Mesenchymal stem cell (in vitro differentiated cells and primary cell): ENCODE data around the gene SULF2.

Experiments used
- DNase-seq: peaks from one replicate; pipeline ENCODE4 v3.0.0-alpha.2; 2013
- H2AFZ ChIP-seq: one replicate; pipeline ENCODE4 v1.6.1; 2013; ENCODE audit warnings: low read depth, mild to moderate bottlenecking, control low read depth, inconsistent platforms, low read length, moderate library complexity
- H2AK5ac ChIP-seq: 2 replicates; pipeline ENCODE4 v1.6.1; 2013; ENCODE audit warnings: low read length, moderate library complexity, mild to moderate bottlenecking, inconsistent platforms; ENCODE audit not compliant: severe bottlenecking
- H2BK120ac ChIP-seq: one replicate; pipeline ENCODE4 v1.6.1; 2013; ENCODE audit warnings: low read depth, mild to moderate bottlenecking, inconsistent platforms, low read length, moderate library complexity
- H2BK12ac ChIP-seq, 2 experiments: one replicate each; pipeline ENCODE4 v1.6.1; 2013; ENCODE audit warnings: inconsistent platforms in 2 of 2, low read length in 2 of 2, mild to moderate bottlenecking in 2 of 2, moderate library complexity in 2 of 2, control low read depth in 1 of 2
- H2BK15ac ChIP-seq: one replicate; pipeline ENCODE4 v1.6.1; 2013; ENCODE audit warnings: mild to moderate bottlenecking, low read depth, inconsistent platforms; ENCODE audit not compliant: poor library complexity, severe bottlenecking
- H2BK5ac ChIP-seq: 2 replicates; pipeline ENCODE4 v1.6.1; 2013; ENCODE audit warnings: low read depth, mild to moderate bottlenecking, low read length, control low read depth, inconsistent platforms; ENCODE audit not compliant: poor library complexity, severe bottlenecking
- H3K14ac ChIP-seq, 2 experiments: one replicate each; pipeline ENCODE4 v1.6.1; 2013; ENCODE audit warnings: inconsistent platforms in 2 of 2, low read length in 2 of 2, control low read depth in 1 of 2, mild to moderate bottlenecking in 1 of 2, moderate library complexity in 1 of 2
- H3K18ac ChIP-seq, 2 experiments: one replicate each; pipeline ENCODE4 v1.6.1; 2013; ENCODE audit warnings: inconsistent platforms in 2 of 2, low read length in 2 of 2, control low read depth in 1 of 2, low read depth in 1 of 2, mild to moderate bottlenecking in 1 of 2
- H3K23ac ChIP-seq, 2 experiments: one replicate each; pipeline ENCODE4 v1.6.1; 2013; ENCODE audit warnings: inconsistent platforms in 2 of 2, low read length in 2 of 2, mild to moderate bottlenecking in 2 of 2, moderate library complexity in 2 of 2, control low read depth in 1 of 2
- H3K27ac ChIP-seq: 2 replicates; pipeline ENCODE4 v1.5.1; 2013; ENCODE audit warnings: mild to moderate bottlenecking, moderate library complexity, low read length, control low read depth, inconsistent platforms; ENCODE audit not compliant: poor library complexity, severe bottlenecking
- H3K27me3 ChIP-seq, 2 experiments: 2 replicates each; pipeline versions ENCODE4 v1.6.1 to v1.7.0; 2013; ENCODE audit warnings: low read length in 2 of 2, mild to moderate bottlenecking in 2 of 2, moderate library complexity in 2 of 2, control low read depth in 1 of 2, inconsistent platforms in 1 of 2; ENCODE audit not compliant: control insufficient read depth in 1 of 2, insufficient read depth in 1 of 2
- H3K36me3 ChIP-seq, 2 experiments: 2 replicates each; pipeline versions ENCODE4 v1.6.1 to v1.7.0; 2013; ENCODE audit warnings: low read length in 2 of 2, control low read depth in 1 of 2, inconsistent platforms in 1 of 2, low read depth in 1 of 2, mild to moderate bottlenecking in 1 of 2; ENCODE audit not compliant: insufficient read depth in 2 of 2, control insufficient read depth in 1 of 2
- H3K4ac ChIP-seq, 2 experiments: one replicate each; pipeline ENCODE4 v1.6.1; 2013; ENCODE audit warnings: inconsistent platforms in 2 of 2, low read length in 2 of 2, mild to moderate bottlenecking in 2 of 2, moderate library complexity in 2 of 2, control low read depth in 1 of 2, low read depth in 1 of 2
- H3K4me1 ChIP-seq: 2 replicates; pipeline ENCODE4 v1.6.1; 2013; ENCODE audit warnings: low read depth, low read length, control low read depth; ENCODE audit not compliant: control insufficient read depth, insufficient read depth
- H3K4me2 ChIP-seq: 2 replicates; pipeline ENCODE4 v1.6.1; 2013; ENCODE audit warnings: low read length, mild to moderate bottlenecking, inconsistent platforms; ENCODE audit not compliant: poor library complexity, severe bottlenecking
- H3K4me3 ChIP-seq, 2 experiments: 2 replicates each; pipeline versions ENCODE4 v1.5.1 to v1.7.0; 2013; ENCODE audit warnings: low read length in 2 of 2, mild to moderate bottlenecking in 2 of 2, control low read depth in 1 of 2, low read depth in 1 of 2; ENCODE audit not compliant: insufficient read depth in 1 of 2
- H3K79me1 ChIP-seq: replicated peaks from 2 replicates; pipeline ENCODE4 v1.6.1; 2013; ENCODE audit warnings: mild to moderate bottlenecking, control low read depth, low read length, inconsistent platforms; ENCODE audit not compliant: poor library complexity, severe bottlenecking
- H3K9ac ChIP-seq: 2 replicates; pipeline ENCODE4 v1.7.0; 2013; ENCODE audit warnings: mild to moderate bottlenecking, low read length, moderate library complexity
- H3K9me3 ChIP-seq: 2 replicates; pipeline ENCODE4 v1.7.0; 2013; ENCODE audit warnings: mild to moderate bottlenecking, low read length; ENCODE audit not compliant: control insufficient read depth
- H4K8ac ChIP-seq: one replicate; pipeline ENCODE4 v1.6.1; 2013; ENCODE audit warnings: inconsistent platforms, mild to moderate bottlenecking, low read length, moderate library complexity
- H4K91ac ChIP-seq: one replicate; pipeline ENCODE4 v1.6.1; 2013; ENCODE audit warnings: mild to moderate bottlenecking, low read length, inconsistent platforms
- WGBS: methylation state at CpG from one replicate; pipeline ENCODE4 v1.1.7; 2013; ENCODE audit warnings: mixed read lengths; 5-methylcytosine and 5-hydroxymethylcytosine counted together

Gene SULF2

GRCh38 chr20:47689731-47690130 is 95.5 kb downstream of the SULF2 start:
- Histone ChIP-seq H3K4ac (no peak overlapping the region), H4K91ac (no peak overlapping the region), H2BK120ac (no peak overlapping the region), H3K27ac (no peak overlapping the region), H2AFZ (no peak overlapping the region), H3K36me3 (peaks cover 0 to 25% of the 10 kb centered on the region in 2 experiments), H3K79me1 (no peaks in the 10 kb centered on the region), H3K23ac (no peak overlapping the region), H2BK12ac (no peak overlapping the region), H2BK15ac (no peak overlapping the region), H3K27me3 (no peaks in the 10 kb centered on the region), H3K4me1 (peaks cover 20% of the 10 kb centered on the region), H3K9me3 (peaks cover 34% of the 10 kb centered on the region), H3K14ac (no peak overlapping the region), H3K4me3 (no peak overlapping the region), H2BK5ac (no peak overlapping the region), H3K9ac (no peak overlapping the region), H4K8ac (no peak overlapping the region), H3K18ac (no peak overlapping the region), H3K4me2 (no peak overlapping the region), H2AK5ac (no peak overlapping the region)
- WGBS, result 80% methylated on average over 1 of the region's 1 CpG
- DNase-seq, result no peak

- Histone ChIP-seq H4K91ac (no peak overlapping the region), H2BK120ac (no peak overlapping the region), H3K4me3 (no peak overlapping the region), H2BK15ac (no peak overlapping the region), H2BK12ac (no peak overlapping the region), H3K36me3 (peaks cover 0 to 23% of the 10 kb centered on the region in 2 experiments), H2AFZ (no peak overlapping the region), H3K79me1 (no peaks in the 10 kb centered on the region), H3K4ac (no peak overlapping the region), H3K23ac (no peak overlapping the region), H2BK5ac (no peak overlapping the region), H2AK5ac (peak overlapping the region; percentile 38), H3K14ac (peak overlapping the region in 1 of 2 experiments; percentile 46), H3K4me2 (no peak overlapping the region), H3K27ac (no peak overlapping the region), H3K18ac (no peak overlapping the region), H3K9ac (no peak overlapping the region), H3K27me3 (no peaks in the 10 kb centered on the region), H4K8ac (peak overlapping the region; percentile 29), H3K4me1 (peaks cover 20% of the 10 kb centered on the region), H3K9me3 (peaks cover 34% of the 10 kb centered on the region)
- no peak for DNase-seq
- WGBS, result 88% methylated on average over 18 of the region's 18 CpGs
These were observed 96.6 kb downstream of the SULF2 start for GRCh38 chr20:47688385-47689381.

- Histone ChIP-seq H3K4me2 (no peak overlapping the region), H3K27me3 (no peaks in the 10 kb centered on the region), H3K14ac (no peak overlapping the region), H2BK12ac (no peak overlapping the region), H3K79me1 (no peaks in the 10 kb centered on the region), H4K91ac (no peak overlapping the region), H2BK120ac (no peak overlapping the region), H3K4me3 (no peak overlapping the region), H3K4ac (no peak overlapping the region), H3K9ac (peak overlapping the region; percentile 32), H3K18ac (no peak overlapping the region), H3K9me3 (peaks cover 24% of the 10 kb centered on the region), H2AFZ (no peak overlapping the region), H2BK5ac (no peak overlapping the region), H3K27ac (peak overlapping the region; percentile 12), H2AK5ac (no peak overlapping the region), H3K23ac (no peak overlapping the region), H3K36me3 (peaks cover 0 to 35% of the 10 kb centered on the region in 2 experiments), H4K8ac (no peak overlapping the region), H2BK15ac (no peak overlapping the region), H3K4me1 (peaks cover 20% of the 10 kb centered on the region)
- WGBS, result 95% methylated on average over 20 of the region's 20 CpGs
- no peak for DNase-seq
These were observed 97.9 kb downstream of the SULF2 start for GRCh38 chr20:47687095-47687987.

GRCh38 chr20:47686545-47686944 is 98.7 kb downstream of the SULF2 start:
- DNase-seq, result peak; percentile 55
- H3K4me2 ChIP-seq, result peak overlapping the region; percentile 37
- no peak overlapping the region for H2AFZ ChIP-seq
- H3K4me3 ChIP-seq, result no peak overlapping the region
- H3K79me1 ChIP-seq, result no peaks in the 10 kb centered on the region
- H3K27me3 ChIP-seq, result no peaks in the 10 kb centered on the region
- no peak overlapping the region for H3K14ac ChIP-seq
- peak overlapping the region; percentile 21 for H3K27ac ChIP-seq
- H4K91ac ChIP-seq, result no peak overlapping the region
- no peak overlapping the region for H3K23ac ChIP-seq
- peaks cover 18% of the 10 kb centered on the region for H3K9me3 ChIP-seq
- H3K4me1 ChIP-seq, result peaks cover 20% of the 10 kb centered on the region
- no peak overlapping the region for H2BK12ac ChIP-seq
- H2AK5ac ChIP-seq, result no peak overlapping the region
- H3K18ac ChIP-seq, result no peak overlapping the region
- no peak overlapping the region for H2BK15ac ChIP-seq
- peak overlapping the region; percentile 60 for H3K9ac ChIP-seq
- no peak overlapping the region for H3K4ac ChIP-seq
- H4K8ac ChIP-seq, result no peak overlapping the region
- H2BK5ac ChIP-seq, result no peak overlapping the region
- peaks cover 0 to 37% of the 10 kb centered on the region in 2 experiments for H3K36me3 ChIP-seq
- 80% methylated on average over 14 of the region's 14 CpGs for WGBS
- no peak overlapping the region for H2BK120ac ChIP-seq
